Upper lobe of left lung (tissue), 6 donors: ENCODE results near the gene LYSET. TPM values are rescaled to one million over a fixed set of nuclear protein-coding genes. Genes with fewer than 3 reads are reported as not detected.
A peak's percentile ranks its signal among the peaks of the same experiment; 100 is the strongest.

Experiments used
- ATAC-seq, 2 donors: fragments of 200-7000 bp; cut with Tn5 transposase; one replicate each; pipeline ENCODE4 v1.9.1; 2022; ENCODE audit warnings: mild to moderate bottlenecking in 2 of 2, moderate library complexity in 2 of 2; ENCODE audit not compliant: low FRiP score in 2 of 2
- DNase-seq, 2 donors: peaks; one replicate each; pipeline ENCODE4 v3.0.0-alpha.2; 2019 to 2020
- H3K27ac ChIP-seq, 4 donors: fragments of 200-600 bp; sonication (generic); one replicate each; pipeline ENCODE4 v1.5.1; 2016 to 2019
- H3K27me3 ChIP-seq, 4 donors: fragments of 200-600 bp; sonication (generic); one replicate each; pipeline ENCODE4 v1.5.1; 2017 to 2019
- H3K36me3 ChIP-seq, 4 donors: fragments of 200-600 bp; sonication (generic); one replicate each; pipeline ENCODE4 v1.5.1; 2016 to 2019
- H3K4me1 ChIP-seq, 4 donors: fragments of 200-600 bp; sonication (generic); one replicate each; pipeline ENCODE4 v1.5.1; 2018 to 2019
- H3K4me3 ChIP-seq, 4 donors: fragments of 200-600 bp; sonication (generic); one replicate each; pipeline ENCODE4 v1.5.1; 2017 to 2019; ENCODE audit warnings: mild to moderate bottlenecking in 2 of 4, moderate library complexity in 1 of 4
- H3K9me3 ChIP-seq, 4 donors: fragments of 200-600 bp; sonication (generic); one replicate each; pipeline ENCODE4 v1.5.1; 2018 to 2019
- EP300 ChIP-seq, 4 donors: sonication (generic); formaldehyde crosslinking; IDR thresholded peaks; one replicate each; pipeline ENCODE4 v1.5.1; 2017; ENCODE audit warnings: antibody characterized with exemption in 4 of 4, control low read depth in 2 of 4
- POLR2A ChIP-seq, 4 donors: fragments of 450-650 bp; IDR thresholded peaks; one replicate each; pipeline ENCODE4 v1.5.1; 2016 to 2017; ENCODE audit warnings: antibody characterized with exemption in 4 of 4, mild to moderate bottlenecking in 2 of 4
- POLR2AphosphoS5 ChIP-seq, 2 donors: sonication (generic); formaldehyde crosslinking; IDR thresholded peaks; one replicate each; pipeline ENCODE4 v1.5.1; 2017; ENCODE audit warnings: antibody characterized with exemption in 2 of 2
- WGBS, 2 donors: methylation state at CpG; one replicate each; pipeline ENCODE4 v1.1.5; 2017 to 2018; 5-methylcytosine and 5-hydroxymethylcytosine counted together
- total RNA-seq, 6 donors: library from RNA; depleted of rRNA in 4 of 6; stranded (reverse); fragments of >200 nt in 4 of 6; gene quantifications; one replicate each; pipeline versions ENCODE4 v1.1.0 to v1.2.1, GENCODE V29; 2016 to 2021
- TF ChIP-seq, protein P1 (sequence below), 6 experiments: fragments of 450-650 bp in 4 of 6; fragments of 200-600 bp in 2 of 6; sonication (generic) in 2 of 6; IDR thresholded peaks; one replicate each; pipeline ENCODE4 v1.5.1; 2016 to 2019; ENCODE audit warnings: antibody characterized with exemption in 6 of 6
- donor health status: DM: no; HTN: no; CAD: no; lungs with moderate emphysema.
- donor health status: DM: no; HTN: yes; CAD: no; lungs with severe emphysema.

The LYSET gene
- total RNA-seq, 6 donors from 2014 or later: 2.6 to 32.1 (median 18.0) TPM

DNA sequence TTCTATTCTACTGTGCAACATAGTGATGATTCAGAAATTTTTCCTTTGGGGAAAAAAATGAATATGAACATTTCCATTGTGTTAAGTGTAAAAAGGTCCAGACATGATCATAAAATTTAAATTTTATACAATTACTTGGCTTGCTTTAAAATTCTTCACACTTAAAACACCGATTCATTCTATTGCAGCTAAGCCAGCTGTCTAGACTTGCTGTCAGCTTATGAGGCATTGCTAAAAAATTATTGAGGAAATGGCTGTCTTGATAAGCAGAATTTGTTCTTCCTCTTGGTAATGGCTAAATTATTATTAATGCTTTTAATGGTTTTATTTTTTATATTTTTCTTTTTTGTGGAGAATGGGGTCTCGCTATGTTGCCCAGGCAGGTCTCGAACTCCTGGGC is 1.8 kb downstream of the LYSET start:
- H3K27me3 ChIP-seq: no peaks in the 10 kb centered on the region
- WGBS, 2 donors: 96% methylated on average over 3 of the region's 3 CpGs
- no peaks in the 10 kb centered on the region for H3K9me3 ChIP-seq
- DNase-seq (no peak), ATAC-seq (no peak)
- no peak overlapping the region for H3K4me3 ChIP-seq
- peaks cover 2 to 48% (median 7%) of the 10 kb centered on the region in 4 donors for H3K36me3 ChIP-seq
- no peak overlapping the region for H3K27ac ChIP-seq
- TF ChIP-seq POLR2AphosphoS5 (IDR thresholded peaks at IDR 0.05) (no peak), POLR2A (IDR thresholded peaks at IDR 0.05) (no peak), EP300 (IDR thresholded peaks at IDR 0.05) (no peak)
- TF ChIP-seq, protein P1, sequence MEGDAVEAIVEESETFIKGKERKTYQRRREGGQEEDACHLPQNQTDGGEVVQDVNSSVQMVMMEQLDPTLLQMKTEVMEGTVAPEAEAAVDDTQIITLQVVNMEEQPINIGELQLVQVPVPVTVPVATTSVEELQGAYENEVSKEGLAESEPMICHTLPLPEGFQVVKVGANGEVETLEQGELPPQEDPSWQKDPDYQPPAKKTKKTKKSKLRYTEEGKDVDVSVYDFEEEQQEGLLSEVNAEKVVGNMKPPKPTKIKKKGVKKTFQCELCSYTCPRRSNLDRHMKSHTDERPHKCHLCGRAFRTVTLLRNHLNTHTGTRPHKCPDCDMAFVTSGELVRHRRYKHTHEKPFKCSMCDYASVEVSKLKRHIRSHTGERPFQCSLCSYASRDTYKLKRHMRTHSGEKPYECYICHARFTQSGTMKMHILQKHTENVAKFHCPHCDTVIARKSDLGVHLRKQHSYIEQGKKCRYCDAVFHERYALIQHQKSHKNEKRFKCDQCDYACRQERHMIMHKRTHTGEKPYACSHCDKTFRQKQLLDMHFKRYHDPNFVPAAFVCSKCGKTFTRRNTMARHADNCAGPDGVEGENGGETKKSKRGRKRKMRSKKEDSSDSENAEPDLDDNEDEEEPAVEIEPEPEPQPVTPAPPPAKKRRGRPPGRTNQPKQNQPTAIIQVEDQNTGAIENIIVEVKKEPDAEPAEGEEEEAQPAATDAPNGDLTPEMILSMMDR (IDR thresholded peaks at IDR 0.05): no peak
- H3K4me1 ChIP-seq: peaks cover 20 to 37% (median 25%) of the 10 kb centered on the region in 4 donors

DNA sequence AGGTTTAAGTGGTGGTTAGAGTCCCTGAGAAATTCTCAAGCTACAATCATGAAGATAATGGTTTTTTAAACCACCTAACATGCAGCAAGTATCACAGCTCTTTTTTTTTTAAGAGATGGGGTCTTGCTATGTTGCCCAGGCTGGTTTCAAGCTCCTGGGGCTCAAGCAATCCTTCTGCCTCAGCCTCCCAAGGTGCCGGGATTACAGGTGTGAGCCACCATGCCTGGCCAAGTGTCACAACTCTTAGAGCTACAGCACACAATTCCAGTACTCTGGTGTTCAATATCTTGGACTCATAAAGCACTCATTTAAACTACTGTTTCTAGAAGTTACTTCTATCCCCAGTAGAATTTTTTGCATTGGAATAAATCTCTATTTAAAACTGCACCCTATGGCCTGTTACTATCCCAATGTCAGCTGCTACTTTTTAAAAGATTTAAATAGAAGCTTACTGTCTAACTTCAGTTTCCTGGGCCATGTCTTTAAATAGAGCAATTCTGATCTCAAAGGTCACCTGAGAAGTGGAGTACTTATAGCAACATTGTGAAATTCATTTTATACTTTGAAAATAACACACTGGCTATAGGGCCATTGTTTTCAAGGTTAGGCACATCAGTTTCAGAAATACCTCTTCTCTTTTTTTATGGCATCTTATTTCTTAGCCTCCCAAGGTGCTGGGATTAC is 10.3 kb downstream of the LYSET start:
- H3K27ac ChIP-seq: no peak overlapping the region
- H3K4me3 ChIP-seq: no peak overlapping the region
- no peaks in the 10 kb centered on the region for H3K27me3 ChIP-seq
- TF ChIP-seq POLR2A (IDR thresholded peaks at IDR 0.05) (no peak), POLR2AphosphoS5 (IDR thresholded peaks at IDR 0.05) (no peak), EP300 (IDR thresholded peaks at IDR 0.05) (no peak)
- TF ChIP-seq, protein P1 (IDR thresholded peaks at IDR 0.05): no peak
- H3K4me1 ChIP-seq: no peaks in the 10 kb centered on the region
- peaks cover 0 to 8% (median 0%) of the 10 kb centered on the region in 4 donors for H3K36me3 ChIP-seq
- 92 to 93% methylated on average over 1 of the region's 1 CpG for WGBS, 2 donors
- H3K9me3 ChIP-seq: no peaks in the 10 kb centered on the region
- DNase-seq (no peak), ATAC-seq (no peak)

DNA sequence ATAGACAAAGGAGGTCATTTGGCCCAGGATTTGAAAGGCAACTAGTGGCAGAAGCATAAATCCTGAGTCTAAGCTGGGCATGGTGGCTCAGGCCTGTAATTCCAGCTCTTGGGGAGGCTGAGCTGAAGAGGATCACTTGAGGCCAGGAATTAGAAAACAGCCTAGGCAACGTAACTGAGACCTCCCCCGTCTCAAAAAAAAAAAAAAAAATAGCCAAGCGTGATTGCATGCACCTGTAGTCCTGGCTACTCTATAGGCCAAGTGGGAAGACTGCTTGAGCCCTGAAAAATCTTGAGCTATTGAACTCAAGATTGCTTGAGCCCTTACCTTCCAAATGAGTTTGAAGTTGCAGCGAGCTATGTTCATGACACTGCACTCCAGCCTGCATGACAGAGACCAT is 13.9 kb downstream of the LYSET start:
- H3K36me3 ChIP-seq: no peaks in the 10 kb centered on the region
- no peak for ATAC-seq
- no peak overlapping the region for H3K27ac ChIP-seq
- no peak overlapping the region for H3K4me3 ChIP-seq
- WGBS, 2 donors: 83 to 84% methylated on average over 4 of the region's 4 CpGs
- DNase-seq: no peak
- TF ChIP-seq, protein P1 (IDR thresholded peaks at IDR 0.05): no peak
- TF ChIP-seq POLR2AphosphoS5 (IDR thresholded peaks at IDR 0.05): no peak
- no peak for TF ChIP-seq EP300 (IDR thresholded peaks at IDR 0.05)
- TF ChIP-seq POLR2A (IDR thresholded peaks at IDR 0.05): no peak
- no peaks in the 10 kb centered on the region for H3K4me1 ChIP-seq
- H3K9me3 ChIP-seq: no peaks in the 10 kb centered on the region
- H3K27me3 ChIP-seq: no peaks in the 10 kb centered on the region

DNA sequence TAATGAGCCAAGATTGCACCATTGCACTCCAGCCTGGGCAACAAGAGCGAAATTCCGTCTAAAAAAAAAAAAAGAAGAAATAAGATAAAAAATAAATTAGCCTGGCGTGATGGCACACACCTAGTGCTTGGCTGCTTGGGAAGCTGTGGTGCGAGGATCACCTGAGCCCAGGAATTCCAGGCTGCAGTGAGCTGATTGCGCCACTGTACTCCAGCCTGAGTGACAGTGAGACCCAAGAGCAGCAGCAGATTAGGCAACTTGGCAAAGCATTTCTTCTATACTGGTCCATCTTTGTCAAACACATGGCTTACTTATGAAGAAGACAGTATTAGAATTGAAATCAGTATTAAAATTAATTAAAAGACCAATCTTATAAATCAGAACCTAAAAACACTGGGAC is 15.4 kb downstream of the LYSET start:
- H3K36me3 ChIP-seq: no peaks in the 10 kb centered on the region
- TF ChIP-seq EP300 (IDR thresholded peaks at IDR 0.05) (peak in 1 of 4 donors; percentile 80), POLR2AphosphoS5 (IDR thresholded peaks at IDR 0.05) (peak in 1 of 2 donors; percentile 31)
- TF ChIP-seq, protein P1 (IDR thresholded peaks at IDR 0.05): no peak
- H3K9me3 ChIP-seq: no peaks in the 10 kb centered on the region
- WGBS, 2 donors: 63 to 72% methylated on average over 5 of the region's 5 CpGs
- peak overlapping the region in 2 of 4 donors; percentile 22 to 45 for H3K27ac ChIP-seq
- peak in 1 of 2 donors; percentile 87 for DNase-seq
- no peak overlapping the region for H3K4me3 ChIP-seq
- ATAC-seq: peak in 1 of 2 donors; percentile 26
- no peaks in the 10 kb centered on the region for H3K27me3 ChIP-seq
- H3K4me1 ChIP-seq: peaks cover 4 to 8% (median 5%) of the 10 kb centered on the region in 4 donors
